Measurements from ENCODE around the gene USH2A. TPM values are rescaled to one million over a fixed set of nuclear protein-coding genes. Genes with fewer than 3 reads are reported as not detected.

The USH2A gene
- total and polyA plus RNA-seq, 12 donors: 0.03 to 1.9 (median 0.16) TPM; not detected in 3

DNA sequence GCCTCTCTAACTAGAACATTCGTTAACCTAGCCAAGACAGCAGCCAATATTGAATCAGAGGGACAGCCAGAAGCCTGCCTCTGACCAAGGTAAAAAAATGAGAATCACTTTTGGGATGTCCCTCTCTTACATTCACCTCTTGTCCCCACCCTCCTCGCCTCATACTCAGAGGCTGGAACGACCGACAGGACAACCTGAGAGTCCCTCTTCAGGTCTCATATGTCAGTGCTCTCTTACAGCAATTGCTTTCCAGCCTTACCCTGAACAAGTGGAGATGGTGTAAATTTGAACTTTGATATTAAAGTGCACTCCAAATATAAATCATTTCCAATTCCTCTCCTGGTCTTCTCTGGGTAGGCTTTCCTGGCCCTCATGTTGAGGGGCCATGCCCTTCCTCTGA lies 528.6 kb downstream of the USH2A start:
- intact Hi-C loops (cut with DNase I): no loop called here
- 53 to 66% (median 58%) methylated on average over 4 of the region's 4 CpGs for WGBS, 4 donors
- no peak overlapping the region for H3K27ac ChIP-seq

DNA sequence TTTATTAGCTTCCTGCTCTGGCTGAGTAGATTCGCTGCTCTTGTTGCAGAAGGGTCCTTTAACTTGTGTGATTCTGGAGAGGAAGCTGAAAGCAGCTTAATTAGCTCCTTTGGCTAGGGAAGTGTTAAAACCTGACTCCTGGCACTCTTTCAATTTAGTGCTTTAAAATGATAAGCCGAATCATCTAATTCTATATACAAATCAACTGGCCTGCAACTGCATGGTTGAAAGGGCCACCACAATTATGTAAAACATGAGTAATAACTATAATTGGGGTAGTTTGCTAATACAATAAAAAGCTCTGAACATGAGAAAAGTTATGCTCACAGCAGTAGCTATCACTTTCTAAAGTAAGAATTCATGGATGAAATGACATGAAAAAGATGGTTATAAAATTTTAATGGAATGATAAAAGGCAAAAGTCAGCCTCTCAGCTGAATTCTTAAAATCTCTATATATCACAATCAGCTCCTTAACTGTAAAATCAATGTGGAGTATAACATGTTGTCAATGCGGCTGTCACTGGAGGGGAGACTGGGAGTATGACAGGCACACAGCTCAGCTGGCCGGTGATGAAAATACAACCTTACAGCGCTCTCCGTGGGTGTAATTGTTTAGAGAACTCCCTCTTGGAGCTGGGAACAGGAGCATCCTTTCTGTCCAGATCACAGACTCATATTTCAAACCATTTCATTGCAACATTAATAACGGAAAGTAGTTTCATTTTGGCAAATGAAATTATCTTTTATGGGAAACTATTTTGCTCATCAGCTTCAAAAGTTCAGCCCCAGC lies 531.8 kb downstream of the USH2A start:
- Histone ChIP-seq H3K4me1 (replicated peaks in 1 of 2) (no peaks in the 10 kb centered on the region), H3K9me3 (replicated peaks in 1 of 3) (no peaks in the 10 kb centered on the region), H3K27me3 (no peaks in the 10 kb centered on the region), H3K4me3 (no peak overlapping the region), H3K27ac (no peak overlapping the region), H3K36me3 (replicated peaks in 1 of 2) (no peaks in the 10 kb centered on the region)
- WGBS, 4 donors: 43 to 49% (median 46%) methylated on average over 7 of the region's 7 CpGs
- DNase-seq: no peak
- intact Hi-C loops (cut with DNase I): no loop called here
- TF ChIP-seq, protein P1, sequence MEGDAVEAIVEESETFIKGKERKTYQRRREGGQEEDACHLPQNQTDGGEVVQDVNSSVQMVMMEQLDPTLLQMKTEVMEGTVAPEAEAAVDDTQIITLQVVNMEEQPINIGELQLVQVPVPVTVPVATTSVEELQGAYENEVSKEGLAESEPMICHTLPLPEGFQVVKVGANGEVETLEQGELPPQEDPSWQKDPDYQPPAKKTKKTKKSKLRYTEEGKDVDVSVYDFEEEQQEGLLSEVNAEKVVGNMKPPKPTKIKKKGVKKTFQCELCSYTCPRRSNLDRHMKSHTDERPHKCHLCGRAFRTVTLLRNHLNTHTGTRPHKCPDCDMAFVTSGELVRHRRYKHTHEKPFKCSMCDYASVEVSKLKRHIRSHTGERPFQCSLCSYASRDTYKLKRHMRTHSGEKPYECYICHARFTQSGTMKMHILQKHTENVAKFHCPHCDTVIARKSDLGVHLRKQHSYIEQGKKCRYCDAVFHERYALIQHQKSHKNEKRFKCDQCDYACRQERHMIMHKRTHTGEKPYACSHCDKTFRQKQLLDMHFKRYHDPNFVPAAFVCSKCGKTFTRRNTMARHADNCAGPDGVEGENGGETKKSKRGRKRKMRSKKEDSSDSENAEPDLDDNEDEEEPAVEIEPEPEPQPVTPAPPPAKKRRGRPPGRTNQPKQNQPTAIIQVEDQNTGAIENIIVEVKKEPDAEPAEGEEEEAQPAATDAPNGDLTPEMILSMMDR (IDR thresholded peaks at IDR 0.05): no peak
- TF ChIP-seq POLR2A (IDR thresholded peaks at IDR 0.05): no peak

More for the DNA sequence above, 528.6 kb downstream of the USH2A start:
- Histone ChIP-seq H3K36me3 (replicated peaks in 1 of 2) (no peaks in the 10 kb centered on the region), H3K9me3 (replicated peaks in 1 of 3) (no peaks in the 10 kb centered on the region), H3K27me3 (no peaks in the 10 kb centered on the region), H3K4me3 (no peak overlapping the region), H3K4me1 (replicated peaks in 1 of 2) (no peaks in the 10 kb centered on the region)
- no peak for DNase-seq
- TF ChIP-seq POLR2A (IDR thresholded peaks at IDR 0.05): no peak
- TF ChIP-seq, protein P1 (IDR thresholded peaks at IDR 0.05): no peak

DNA sequence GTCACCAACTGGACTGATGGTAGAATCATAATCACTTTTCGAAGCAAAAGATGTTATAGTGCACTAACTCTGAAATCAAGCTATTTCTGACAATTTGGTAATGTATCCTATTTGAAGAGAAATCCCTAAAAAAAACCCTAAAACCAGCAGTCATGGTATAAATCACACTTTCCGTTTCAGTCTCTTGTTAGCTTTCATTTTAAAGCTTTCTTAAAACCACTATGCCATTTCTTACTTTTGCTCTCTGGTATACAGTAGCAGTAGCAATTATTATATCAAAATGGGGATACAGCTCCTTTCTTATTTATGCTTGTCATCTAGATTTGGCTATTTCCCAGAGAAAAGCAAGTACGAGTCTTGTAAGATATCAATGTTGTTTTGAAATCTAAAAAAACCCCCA lies 532.8 kb downstream of the USH2A start:
- no peak for DNase-seq
- intact Hi-C loops (cut with DNase I): no loop called here
- H3K27ac ChIP-seq: no peak overlapping the region
- no peaks in the 10 kb centered on the region for H3K9me3 ChIP-seq (replicated peaks in 1 of 3)
- H3K4me1 ChIP-seq (replicated peaks in 1 of 2): no peaks in the 10 kb centered on the region
- no peaks in the 10 kb centered on the region for H3K36me3 ChIP-seq (replicated peaks in 1 of 2)
- WGBS, 4 donors: 41 to 67% (median 57%) methylated on average over 3 of the region's 3 CpGs
- H3K4me3 ChIP-seq: no peak overlapping the region
- no peak for TF ChIP-seq POLR2A (IDR thresholded peaks at IDR 0.05)
- TF ChIP-seq, protein P1 (IDR thresholded peaks at IDR 0.05): no peak
- H3K27me3 ChIP-seq: no peaks in the 10 kb centered on the region

DNA sequence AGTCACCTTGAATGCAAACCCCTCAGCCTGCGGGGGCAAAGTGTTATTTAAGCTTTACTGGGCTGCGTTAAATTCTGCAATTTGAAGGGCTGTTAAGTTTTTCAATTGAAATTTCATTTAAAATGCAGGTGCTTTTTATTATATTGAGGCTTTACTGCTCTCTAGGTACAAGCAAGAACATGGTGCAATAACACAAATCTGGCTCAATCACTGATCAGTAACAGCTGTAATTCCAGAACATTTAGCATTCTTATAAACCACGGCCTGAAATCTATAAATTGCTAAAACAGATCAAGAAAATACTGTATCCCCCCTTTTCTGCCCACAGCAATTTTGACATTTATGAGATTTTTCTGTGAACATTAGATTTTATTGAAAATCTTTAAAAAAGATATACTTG lies 533.4 kb downstream of the USH2A start:
- Histone ChIP-seq H3K36me3 (replicated peaks in 1 of 2) (no peaks in the 10 kb centered on the region), H3K27me3 (no peaks in the 10 kb centered on the region), H3K9me3 (replicated peaks in 1 of 3) (no peaks in the 10 kb centered on the region), H3K4me1 (replicated peaks in 1 of 2) (no peaks in the 10 kb centered on the region), H3K4me3 (no peak overlapping the region), H3K27ac (no peak overlapping the region)
- DNase-seq: no peak
- 66 to 75% (median 69%) methylated on average over 3 of the region's 3 CpGs for WGBS, 4 donors
- intact Hi-C loops (cut with DNase I): no loop called here
- no peak for TF ChIP-seq POLR2A (IDR thresholded peaks at IDR 0.05)
- TF ChIP-seq, protein P1 (IDR thresholded peaks at IDR 0.05): no peak

Data from adrenal gland (tissue), 12 donors.